GM19240 (cell line): Measurements from ENCODE around the gene ABR.

ENCODE experiments used
- DNase-seq: peaks from one replicate; pipeline ENCODE4 v3.0.0; 2011; ENCODE audit warnings: low spot score; ENCODE audit not compliant: insufficient read length

ABR gene

DNA sequence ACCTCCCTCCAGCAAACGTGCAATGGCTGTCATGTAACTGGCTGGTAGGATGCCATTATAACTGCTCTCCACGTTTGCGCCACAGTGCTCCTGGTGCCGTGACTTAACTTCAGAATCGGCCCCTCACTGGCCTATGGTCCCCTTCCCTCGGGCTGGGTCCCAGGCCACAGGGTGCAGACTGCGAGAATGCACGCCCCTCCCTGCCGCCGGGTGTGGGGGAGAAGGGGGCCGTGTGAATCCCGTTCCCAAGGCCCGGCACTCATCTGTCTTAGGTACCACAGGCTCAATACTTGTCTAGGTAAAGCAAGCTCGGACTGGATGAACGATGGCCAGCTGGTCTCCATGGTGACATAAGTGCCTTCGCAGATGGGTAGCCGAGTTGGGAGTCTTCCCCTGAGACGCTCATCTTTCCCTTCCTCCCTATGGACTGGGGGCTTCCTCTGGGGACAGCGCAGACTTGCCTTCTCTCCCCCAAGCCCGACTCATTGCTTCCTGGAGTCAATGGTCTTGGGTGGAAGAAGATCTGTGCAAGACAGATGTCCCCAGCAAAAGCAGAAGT lies 145.1 kb downstream of the ABR start:
- DNase-seq, result no peak

DNA sequence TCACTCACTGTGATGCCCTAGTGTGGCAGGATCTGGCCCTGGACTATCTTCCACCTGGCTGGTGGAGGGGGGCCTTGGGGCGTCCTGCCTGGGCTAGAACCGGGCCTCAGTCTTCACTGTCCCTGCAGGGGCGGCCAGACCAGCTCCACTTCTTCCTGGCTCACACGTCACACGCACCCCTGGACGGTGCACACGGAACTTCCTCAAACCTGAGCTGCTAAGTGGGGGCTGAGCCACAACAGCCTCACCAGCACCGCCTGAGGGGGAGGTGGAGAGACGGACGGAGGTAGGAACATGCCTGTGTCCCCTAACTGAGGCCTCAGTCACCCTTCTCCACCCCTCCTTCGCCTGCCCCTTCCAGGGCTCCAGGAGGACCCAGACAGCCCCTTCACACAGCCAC lies 146.3 kb downstream of the ABR start:
- DNase-seq, result no peak

- DNase-seq, result no peak
Observed at GRCh38 chr17:1032391-1032790, 147.4 kb downstream of the ABR start.

GRCh38 chr17:1031711-1032110 lies 148.1 kb downstream of the ABR start:
- no peak for DNase-seq

DNA sequence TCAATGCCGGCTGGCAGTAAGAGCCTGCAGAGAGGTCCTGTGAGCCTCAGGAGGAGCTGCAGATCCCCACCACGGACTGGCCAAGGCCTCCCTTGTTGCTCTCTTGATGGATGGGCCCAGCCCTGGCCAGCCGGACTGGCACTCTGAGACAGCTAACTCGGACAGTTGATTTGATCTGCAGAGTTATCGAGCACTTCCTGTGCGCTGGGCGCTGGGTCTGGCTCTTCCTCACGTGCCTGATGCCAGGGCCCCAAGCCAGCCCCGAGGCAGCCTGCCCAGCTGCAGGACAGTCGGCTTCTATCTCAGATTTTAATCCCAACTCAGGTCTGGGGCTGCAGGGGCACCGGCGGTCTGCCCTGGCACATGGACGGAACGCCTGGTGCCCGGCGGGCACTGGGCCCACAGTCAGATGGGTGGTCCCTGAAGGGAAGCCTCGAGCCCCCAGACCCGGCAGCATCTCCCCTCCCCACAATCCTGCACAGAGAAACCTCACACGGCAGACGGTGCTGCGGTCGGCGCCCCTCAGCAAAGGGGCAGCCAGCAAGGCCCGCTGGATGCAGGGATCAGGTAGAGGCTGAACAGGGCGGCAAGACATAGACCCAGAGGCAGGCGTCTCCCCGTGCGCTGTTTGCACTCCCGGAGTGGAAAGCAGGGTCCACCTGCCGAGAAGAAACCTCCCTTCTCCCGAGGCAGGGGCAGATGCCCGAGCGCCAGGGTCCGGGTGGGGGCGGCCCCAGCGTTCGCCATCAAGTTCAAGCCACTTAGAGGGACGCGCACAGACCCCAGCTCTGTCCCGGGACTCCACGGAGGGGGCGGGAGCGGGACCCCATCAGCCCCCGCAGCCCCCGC lies 148.9 kb downstream of the ABR start:
- no peak for DNase-seq

GRCh38 chr17:1029922-1030644 lies 149.7 kb downstream of the ABR start:
- DNase-seq, result no peak

GRCh38 chr17:1029196-1029921 lies 150.4 kb downstream of the ABR start:
- no peak for DNase-seq

GRCh38 chr17:1027044-1027443 lies 152.7 kb downstream of the ABR start:
- DNase-seq, result no peak

DNA sequence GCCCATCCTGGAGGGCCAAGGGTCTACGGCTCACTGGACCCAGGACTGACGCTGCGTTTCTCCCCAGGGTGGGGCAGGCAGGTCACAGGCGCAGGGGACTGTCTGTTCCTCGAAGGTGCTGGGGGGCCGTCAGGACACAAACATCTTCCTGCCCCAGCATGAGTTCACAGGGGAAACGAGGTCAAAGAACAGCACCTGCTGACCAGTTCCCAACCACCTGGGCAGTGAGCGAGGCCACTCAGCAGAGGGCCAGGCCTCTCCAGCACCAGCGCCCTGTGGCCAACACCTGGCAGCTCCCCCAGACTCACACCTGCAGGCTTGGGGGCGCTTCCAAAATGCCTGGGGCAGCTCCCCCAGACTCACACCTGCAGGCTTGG lies 153.2 kb downstream of the ABR start:
- no peak for DNase-seq

GRCh38 chr17:1025733-1026598 lies 153.8 kb downstream of the ABR start:
- DNase-seq, result no peak

DNA sequence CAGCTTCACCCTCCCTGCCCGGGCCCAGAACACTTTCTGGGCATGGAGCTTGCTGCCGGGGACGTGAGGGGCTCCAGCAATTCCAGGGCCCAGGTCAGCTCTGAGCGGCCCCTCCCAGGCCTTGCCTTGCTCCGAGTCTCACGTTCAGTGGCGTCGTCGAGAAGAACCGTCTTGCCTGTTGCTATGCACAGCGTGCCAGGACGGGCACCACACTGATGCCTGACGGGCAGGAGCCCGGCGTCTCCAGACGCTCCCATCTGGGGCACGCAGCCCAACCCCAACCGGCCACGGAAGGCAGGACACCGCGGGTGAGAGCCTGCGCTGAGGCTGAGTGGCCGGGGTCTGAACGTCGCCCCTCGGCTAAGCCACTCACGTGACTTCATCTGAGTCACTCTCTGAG lies 155.7 kb downstream of the ABR start:
- no peak for DNase-seq

- no peak for DNase-seq
Observed at GRCh38 chr17:1022278-1023024, 157.3 kb downstream of the ABR start.

GRCh38 chr17:1021147-1021546 lies 158.6 kb downstream of the ABR start:
- DNase-seq, result no peak

DNA sequence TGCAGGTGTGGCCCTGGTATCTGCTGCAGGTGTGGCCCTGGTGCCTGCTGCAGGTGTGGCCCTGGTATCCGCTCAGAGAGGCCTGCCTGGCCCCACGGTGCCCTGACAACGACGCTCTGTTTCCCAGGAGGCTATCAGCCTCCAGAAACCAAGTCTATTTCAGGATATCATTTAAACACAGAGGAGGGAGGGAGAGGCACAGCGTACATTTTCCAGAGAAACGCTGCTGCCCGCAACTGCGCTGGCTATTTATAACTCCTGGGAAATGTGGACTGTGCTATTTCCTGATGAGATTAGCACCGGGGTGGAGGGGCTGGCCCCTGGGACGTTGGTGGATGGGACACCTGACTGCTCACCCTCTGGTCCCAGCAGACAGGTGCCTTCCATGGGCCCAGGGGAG lies 160.3 kb downstream of the ABR start:
- DNase-seq, result no peak

- DNase-seq, result no peak
Observed at GRCh38 chr17:1018547-1018946, 161.2 kb downstream of the ABR start.

GRCh38 chr17:1013729-1014090 lies 166.1 kb downstream of the ABR start:
- no peak for DNase-seq

DNA sequence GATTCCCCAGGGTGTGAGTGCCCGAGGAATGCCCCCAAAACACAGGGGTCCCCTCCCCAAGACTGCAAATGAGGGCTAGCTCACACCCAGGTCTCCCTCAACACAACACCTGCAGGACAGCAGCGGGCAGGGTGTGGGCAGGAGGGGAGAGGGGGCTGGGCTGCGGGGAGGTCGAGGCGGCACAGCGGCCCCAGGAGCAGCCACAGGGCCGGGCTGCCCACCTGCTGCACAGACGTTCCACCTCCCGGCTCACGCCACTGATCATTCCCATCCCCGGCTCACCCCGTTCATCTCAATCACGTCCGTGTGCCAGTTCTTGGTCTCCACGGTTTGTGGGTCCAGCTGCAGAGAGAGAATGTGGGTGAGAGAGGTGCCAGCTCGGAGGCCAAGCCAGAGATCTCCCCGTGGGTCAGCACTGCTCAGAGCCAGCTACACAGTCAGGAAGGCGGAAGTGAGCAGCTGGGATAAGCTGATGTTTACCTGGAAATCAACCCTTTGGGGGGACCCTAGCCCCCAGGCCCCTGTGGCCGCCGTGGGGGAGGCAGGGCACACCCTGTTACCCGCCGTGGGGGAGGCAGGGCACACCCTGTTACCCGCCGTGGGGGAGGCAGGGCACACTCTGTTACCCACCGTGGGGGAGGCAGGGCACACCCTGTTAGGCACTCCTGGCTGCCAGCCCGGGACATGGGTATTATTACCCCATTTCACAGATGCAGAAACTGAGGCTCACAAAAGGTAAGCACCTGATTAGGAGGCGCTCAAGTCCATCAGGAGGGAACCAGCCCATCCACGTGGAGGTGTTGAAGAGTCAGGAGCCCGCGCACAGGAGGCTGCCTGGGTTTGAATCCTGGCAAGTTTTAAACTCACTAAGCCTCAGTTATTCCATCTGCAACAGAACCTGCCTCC lies 166.7 kb downstream of the ABR start:
- no peak for DNase-seq

GRCh38 chr17:1011760-1012735 lies 167.7 kb downstream of the ABR start:
- DNase-seq, result no peak
